CD4-positive, alpha-beta T cell treated with Interleukin-10 for 1 hour (primary cell): ENCODE measurements around the gene GON7.

Experiments used
- DNase-seq: peaks from one replicate; pipeline ENCODE4 v3.0.0-alpha.2; 2020

Gene GON7

GRCh38 chr14:93155667-93156066 lies 51.2 kb downstream of the GON7 start:
- DNase-seq, result no peak

GRCh38 chr14:93153121-93153520 lies 53.7 kb downstream of the GON7 start:
- DNase-seq, result no peak
